Activated CD8-positive, alpha-beta T cell treated with anti-CD3 and anti-CD28 coated beads for 36 hours (primary cell): Measurements from ENCODE around the gene SERP2. TPM values are rescaled to one million over a fixed set of nuclear protein-coding genes. Genes with fewer than 3 reads are reported as not detected.

ENCODE experiments used
- ATAC-seq: fragments of 200-7000 bp; cut with Tn5 transposase; one replicate; pipeline ENCODE4 v1.10.0; 2021; ENCODE audit warnings: mild to moderate bottlenecking, moderate library complexity
- CTCF ChIA-PET: fragments of 350-600 bp; sonication (Branson Sonifier 250); formaldehyde crosslinking; loops from one replicate; lab custom pipeline; 2021; ENCODE audit warnings: antibody characterized with exemption; lab: Charles Lee
- POLR2A ChIA-PET: fragments of 350-600 bp; sonication (Branson Sonifier 250); formaldehyde crosslinking; loops from one replicate; lab custom pipeline; 2021; ENCODE audit warnings: antibody characterized with exemption; lab: Charles Lee
- DNase-seq: peaks from one replicate; pipeline ENCODE4 v3.0.0-alpha.2; 2020
- H3K27ac Mint-ChIP-seq: one replicate; pipeline ENCODE4 v1.8.0; 2021; ENCODE audit warnings: mild to moderate bottlenecking, mixed read lengths
- H3K27me3 Mint-ChIP-seq: one replicate; pipeline ENCODE4 v1.8.0; 2021; ENCODE audit warnings: mixed read lengths
- H3K36me3 Mint-ChIP-seq: one replicate; pipeline ENCODE4 v1.8.0; 2021; ENCODE audit warnings: low read depth, mixed read lengths
- H3K4me1 Mint-ChIP-seq: one replicate; pipeline ENCODE4 v1.8.0; 2021; ENCODE audit warnings: low read depth, mixed read lengths
- H3K4me3 Mint-ChIP-seq: one replicate; pipeline ENCODE4 v1.8.0; 2021; ENCODE audit warnings: mild to moderate bottlenecking, moderate library complexity, mixed read lengths
- H3K9me3 Mint-ChIP-seq: one replicate; pipeline ENCODE4 v1.8.0; 2021; ENCODE audit warnings: mixed read lengths
- intact Hi-C: fragments of 100-400 bp; cut with micrococcal nuclease; formaldehyde crosslinking; loops from one replicate; pipeline ENCODE4 v1.10.0; 2022
- total RNA-seq, 2 experiments: library from RNA; stranded (reverse); gene quantifications; one replicate each; pipeline ENCODE4 v1.2.3, GENCODE V29; 2021
- TF ChIP-seq, protein P1 (sequence below): fragments of 200-600 bp; IDR thresholded peaks from one replicate; pipeline ENCODE4 v1.8.0; 2022; ENCODE audit warnings: antibody characterized with exemption, mild to moderate bottlenecking

SERP2 gene
- total RNA-seq, 2 experiments from 2014 or later, result 0.63 to 1.1 TPM

DNA sequence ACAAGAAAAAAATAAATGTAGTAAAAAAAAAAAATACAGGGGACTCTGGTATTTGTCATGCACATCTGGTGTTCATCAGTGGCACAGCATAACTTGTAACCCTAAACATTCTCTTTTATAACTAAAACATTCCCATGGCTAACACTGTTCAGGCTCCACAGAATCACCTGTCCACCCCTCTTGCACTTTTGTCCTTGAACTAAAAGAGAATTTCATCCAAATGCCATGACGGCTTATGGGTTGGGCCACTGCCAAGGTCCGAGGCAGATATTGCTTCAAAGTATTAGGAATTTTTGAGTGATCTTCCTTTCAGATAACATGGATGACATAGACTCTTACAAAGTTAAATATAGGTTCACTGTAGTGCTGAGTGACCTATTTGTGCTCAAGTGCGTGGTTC is 25.7 kb upstream of the SERP2 start:
- POLR2A ChIA-PET, result no interaction called here
- intact Hi-C loops, result no loop called here
- DNase-seq (no peak), ATAC-seq (no peak)
- Mint-ChIP-seq H3K9me3 (no peaks in the 10 kb centered on the region), H3K4me3 (no peak overlapping the region), H3K4me1 (peaks cover 7% of the 10 kb centered on the region), H3K36me3 (no peaks in the 10 kb centered on the region), H3K27me3 (no peaks in the 10 kb centered on the region), H3K27ac (no peak overlapping the region)
- CTCF ChIA-PET, result no interaction called here
- TF ChIP-seq, protein P1, sequence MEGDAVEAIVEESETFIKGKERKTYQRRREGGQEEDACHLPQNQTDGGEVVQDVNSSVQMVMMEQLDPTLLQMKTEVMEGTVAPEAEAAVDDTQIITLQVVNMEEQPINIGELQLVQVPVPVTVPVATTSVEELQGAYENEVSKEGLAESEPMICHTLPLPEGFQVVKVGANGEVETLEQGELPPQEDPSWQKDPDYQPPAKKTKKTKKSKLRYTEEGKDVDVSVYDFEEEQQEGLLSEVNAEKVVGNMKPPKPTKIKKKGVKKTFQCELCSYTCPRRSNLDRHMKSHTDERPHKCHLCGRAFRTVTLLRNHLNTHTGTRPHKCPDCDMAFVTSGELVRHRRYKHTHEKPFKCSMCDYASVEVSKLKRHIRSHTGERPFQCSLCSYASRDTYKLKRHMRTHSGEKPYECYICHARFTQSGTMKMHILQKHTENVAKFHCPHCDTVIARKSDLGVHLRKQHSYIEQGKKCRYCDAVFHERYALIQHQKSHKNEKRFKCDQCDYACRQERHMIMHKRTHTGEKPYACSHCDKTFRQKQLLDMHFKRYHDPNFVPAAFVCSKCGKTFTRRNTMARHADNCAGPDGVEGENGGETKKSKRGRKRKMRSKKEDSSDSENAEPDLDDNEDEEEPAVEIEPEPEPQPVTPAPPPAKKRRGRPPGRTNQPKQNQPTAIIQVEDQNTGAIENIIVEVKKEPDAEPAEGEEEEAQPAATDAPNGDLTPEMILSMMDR, result no peak

GRCh38 chr13:44350775-44351504 is 22.7 kb upstream of the SERP2 start:
- CTCF ChIA-PET, result interaction anchor here (1.2 kb wide), 1 partner anchor 19 kb away, joined by 3 read pairs; no protein-coding TSS in a partner anchor
- peaks cover 7% of the 10 kb centered on the region for H3K4me1 Mint-ChIP-seq
- H3K4me3 Mint-ChIP-seq, result no peak overlapping the region
- H3K36me3 Mint-ChIP-seq, result no peaks in the 10 kb centered on the region
- TF ChIP-seq, protein P1, result no peak
- H3K27me3 Mint-ChIP-seq, result peaks cover 4% of the 10 kb centered on the region
- intact Hi-C loops, result no loop called here
- ATAC-seq, result no peak
- DNase-seq, result no peak
- H3K27ac Mint-ChIP-seq, result no peak overlapping the region
- no peaks in the 10 kb centered on the region for H3K9me3 Mint-ChIP-seq
- POLR2A ChIA-PET, result no interaction called here

DNA sequence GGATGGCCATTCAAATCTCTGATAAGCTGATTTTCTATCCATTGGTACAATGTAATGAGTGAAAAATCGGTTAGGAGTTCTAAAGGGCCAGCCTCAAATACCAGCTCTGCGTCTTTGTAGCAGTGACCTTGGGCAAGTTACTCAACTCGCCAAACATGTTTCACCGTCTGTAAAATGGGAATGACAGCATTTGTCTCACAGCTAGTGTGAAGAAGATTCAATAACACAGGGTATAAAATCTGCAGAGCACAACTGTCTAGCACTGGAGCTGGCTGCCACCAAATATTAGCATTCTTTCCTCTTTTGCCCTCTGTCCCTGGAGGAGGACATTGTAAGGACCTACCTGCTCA is 22.1 kb upstream of the SERP2 start:
- no peak for DNase-seq
- POLR2A ChIA-PET, result no interaction called here
- no peak for ATAC-seq
- no peaks in the 10 kb centered on the region for H3K36me3 Mint-ChIP-seq
- CTCF ChIA-PET, result interaction anchor here (1.2 kb wide), 1 partner anchor 20 kb away, joined by 3 read pairs; no protein-coding TSS in a partner anchor
- intact Hi-C loops, result no loop called here
- TF ChIP-seq, protein P1, result no peak
- H3K4me3 Mint-ChIP-seq, result no peak overlapping the region
- H3K9me3 Mint-ChIP-seq, result no peaks in the 10 kb centered on the region
- H3K27ac Mint-ChIP-seq, result no peak overlapping the region
- H3K27me3 Mint-ChIP-seq, result peaks cover 4% of the 10 kb centered on the region
- peaks cover 7% of the 10 kb centered on the region for H3K4me1 Mint-ChIP-seq

DNA sequence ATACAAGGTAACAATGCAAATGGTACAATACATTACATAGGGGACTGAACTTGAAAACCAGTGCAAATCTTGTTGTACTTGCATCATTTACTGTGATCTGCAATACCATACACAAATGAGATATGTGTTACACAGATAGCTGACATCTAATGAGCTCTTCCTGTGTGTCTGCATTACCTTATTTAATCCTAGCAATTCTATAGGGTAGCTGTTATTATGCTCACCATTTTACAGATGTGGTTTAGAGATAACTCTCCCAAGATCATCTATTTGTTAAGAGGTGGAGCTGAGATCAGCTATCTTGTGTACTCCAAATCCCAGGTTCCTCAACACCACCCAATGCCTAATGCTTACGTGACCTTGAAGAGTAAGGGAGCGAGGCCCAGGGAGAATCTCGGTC is 21.4 kb upstream of the SERP2 start:
- ATAC-seq (no peak), DNase-seq (no peak)
- Mint-ChIP-seq H3K36me3 (no peaks in the 10 kb centered on the region), H3K27me3 (peaks cover 4% of the 10 kb centered on the region), H3K27ac (no peak overlapping the region), H3K9me3 (no peaks in the 10 kb centered on the region), H3K4me3 (no peak overlapping the region), H3K4me1 (peaks cover 7% of the 10 kb centered on the region)
- intact Hi-C loops, result no loop called here
- CTCF ChIA-PET, result interaction anchor here (1.2 kb wide), 1 partner anchor 20 kb away, joined by 3 read pairs; no protein-coding TSS in a partner anchor
- TF ChIP-seq, protein P1, result no peak
- POLR2A ChIA-PET, result no interaction called here

GRCh38 chr13:44352671-44353070 is 21.0 kb upstream of the SERP2 start:
- Mint-ChIP-seq H3K27me3 (peaks cover 4% of the 10 kb centered on the region), H3K9me3 (no peaks in the 10 kb centered on the region), H3K4me1 (peaks cover 7% of the 10 kb centered on the region), H3K27ac (no peak overlapping the region), H3K36me3 (no peaks in the 10 kb centered on the region), H3K4me3 (no peak overlapping the region)
- CTCF ChIA-PET, result no interaction called here
- intact Hi-C loops, result no loop called here
- no peak for DNase-seq
- POLR2A ChIA-PET, result no interaction called here
- TF ChIP-seq, protein P1, result no peak
- ATAC-seq, result no peak
